HG03439 (cell line): Measurements from ENCODE around the gene TSPAN10.

Source experiments
- ATAC-seq: cut with Tn5 transposase; IDR thresholded peaks from one replicate; pipeline ENCODE4 v1.9.1; 2021; ENCODE audit warnings: mild to moderate bottlenecking, moderate library complexity; ENCODE audit not compliant: unreplicated experiment

Gene TSPAN10

DNA sequence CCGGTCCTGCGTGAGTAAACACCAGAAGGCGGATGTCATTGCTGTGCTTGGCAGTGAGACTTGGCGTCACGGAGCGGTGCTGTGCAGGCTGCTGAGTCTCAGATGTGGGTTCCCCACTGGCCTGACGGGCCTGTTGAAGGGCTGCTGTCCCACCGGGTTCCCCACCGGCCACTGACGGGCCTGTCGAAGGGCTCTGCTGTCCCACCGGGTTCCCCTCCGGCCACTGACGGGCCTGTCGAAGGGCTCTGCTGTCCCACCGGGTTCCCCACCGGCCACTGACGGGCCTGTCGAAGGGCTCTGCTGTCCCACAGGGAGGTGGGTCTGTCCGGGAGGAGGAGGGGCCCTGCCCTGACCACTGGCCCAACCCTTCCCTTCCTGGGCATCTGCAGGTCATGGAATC is 49.6 kb downstream of the TSPAN10 start:
- no peak for ATAC-seq

DNA sequence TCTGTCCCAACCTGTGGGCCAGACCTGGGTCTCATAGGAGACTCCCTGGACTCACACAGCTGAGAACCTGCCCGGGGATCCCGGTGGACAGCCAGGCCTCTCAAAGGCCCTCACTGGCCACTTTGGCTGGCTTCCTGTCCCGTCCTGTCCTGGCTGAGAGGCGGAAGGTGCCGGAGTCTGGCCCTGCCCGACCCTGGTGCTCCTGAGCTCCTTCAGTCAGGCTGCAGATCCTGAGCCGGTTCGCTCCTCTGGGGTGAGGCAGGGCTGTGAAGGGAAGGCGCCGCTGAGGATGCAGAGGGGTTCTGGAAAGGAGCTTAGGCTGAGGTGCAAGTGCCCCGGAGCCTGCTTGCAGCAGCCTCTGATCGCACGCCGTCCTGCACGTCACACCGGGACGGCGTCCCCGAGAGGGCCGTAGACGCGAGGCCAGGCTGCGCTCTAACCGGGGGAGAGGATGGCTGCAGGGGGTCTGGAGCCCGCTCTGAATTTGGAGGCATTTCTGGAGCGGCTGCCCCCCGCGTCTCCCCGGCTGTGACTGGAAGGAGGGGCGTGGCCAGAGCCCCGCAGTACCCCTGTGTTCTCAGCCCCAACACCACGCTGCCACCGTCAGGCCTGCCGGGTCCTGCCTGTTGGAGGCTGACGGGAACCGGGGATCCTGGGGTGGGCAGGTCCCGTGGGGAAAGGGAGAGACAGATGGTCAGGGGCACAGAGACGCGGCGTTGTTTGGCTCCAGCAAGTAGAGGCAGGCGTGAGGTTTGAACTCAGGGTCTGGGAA is 51.0 kb downstream of the TSPAN10 start:
- no peak for ATAC-seq

DNA sequence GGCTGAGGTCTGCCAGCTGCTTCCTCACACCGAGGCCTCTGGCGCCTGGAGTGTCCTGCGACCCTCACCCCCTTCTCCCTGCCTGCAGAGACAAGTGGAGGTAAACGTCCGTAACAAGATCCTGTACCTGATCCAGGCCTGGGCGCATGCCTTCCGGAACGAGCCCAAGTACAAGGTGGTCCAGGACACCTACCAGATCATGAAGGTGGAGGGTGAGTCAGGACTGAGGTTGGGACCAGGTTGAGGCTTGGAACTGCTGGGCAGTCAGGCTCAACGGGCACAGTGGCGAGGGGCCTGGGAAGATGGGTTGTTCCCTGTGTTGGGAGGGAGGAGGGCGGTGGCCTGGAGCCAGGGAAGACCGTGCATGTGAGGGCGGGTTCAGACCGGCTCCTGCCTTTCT is 51.6 kb downstream of the TSPAN10 start:
- ATAC-seq = no peak

DNA sequence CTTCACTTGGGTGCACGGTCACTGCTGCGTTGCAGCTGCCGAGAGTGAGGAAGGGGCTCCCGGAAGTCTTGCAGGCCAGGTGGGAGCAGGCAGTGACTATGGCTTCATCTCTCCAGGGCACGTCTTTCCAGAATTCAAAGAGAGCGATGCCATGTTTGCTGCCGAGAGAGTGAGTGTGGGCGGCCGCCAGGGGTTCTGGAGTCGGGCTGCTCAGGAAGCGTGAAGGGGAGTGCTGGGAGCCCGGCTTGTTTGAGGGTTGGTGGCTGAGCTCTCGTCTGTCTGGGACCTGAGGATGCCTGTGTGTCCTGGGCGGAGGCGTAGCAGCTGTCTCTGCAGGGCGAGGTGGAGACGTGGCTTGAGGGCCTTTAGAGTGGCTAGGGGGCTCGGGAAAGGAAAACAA is 53.1 kb downstream of the TSPAN10 start:
- no peak for ATAC-seq

DNA sequence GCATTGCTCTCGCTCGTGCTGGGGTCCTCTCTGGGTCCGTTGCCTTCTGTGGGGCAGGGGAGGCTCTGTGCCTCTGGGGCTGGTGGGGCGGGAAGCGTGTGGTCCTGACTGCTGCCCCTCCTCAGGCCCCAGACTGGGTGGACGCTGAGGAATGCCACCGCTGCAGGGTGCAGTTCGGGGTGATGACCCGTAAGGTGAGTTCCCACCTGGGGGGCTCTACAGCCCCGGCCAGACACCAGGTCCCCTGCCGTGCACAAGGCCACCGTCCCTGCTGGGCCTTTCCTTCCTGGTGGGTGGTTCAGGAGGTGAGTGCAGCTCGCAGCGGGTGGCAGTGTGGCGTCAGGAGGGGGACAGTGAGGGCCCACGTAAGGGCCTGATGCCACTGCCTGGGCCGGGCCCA is 53.6 kb downstream of the TSPAN10 start:
- ATAC-seq = no peak

DNA sequence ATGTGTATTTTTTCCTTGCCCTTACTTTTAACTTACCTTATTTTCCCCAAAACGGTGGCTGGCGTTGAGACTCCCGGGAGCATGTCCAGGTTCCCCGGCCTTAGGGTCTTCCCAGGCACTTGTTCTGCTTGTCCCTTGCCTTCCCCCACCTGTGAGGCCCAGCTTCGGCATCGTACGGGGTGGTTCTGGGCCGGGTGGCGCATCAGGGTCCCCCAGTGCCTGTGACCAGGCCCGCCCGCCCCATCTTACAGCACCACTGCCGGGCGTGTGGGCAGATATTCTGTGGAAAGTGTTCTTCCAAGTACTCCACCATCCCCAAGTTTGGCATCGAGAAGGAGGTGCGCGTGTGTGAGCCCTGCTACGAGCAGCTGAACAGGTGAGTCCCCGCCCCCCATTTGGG is 54.2 kb downstream of the TSPAN10 start:
- no peak for ATAC-seq

DNA sequence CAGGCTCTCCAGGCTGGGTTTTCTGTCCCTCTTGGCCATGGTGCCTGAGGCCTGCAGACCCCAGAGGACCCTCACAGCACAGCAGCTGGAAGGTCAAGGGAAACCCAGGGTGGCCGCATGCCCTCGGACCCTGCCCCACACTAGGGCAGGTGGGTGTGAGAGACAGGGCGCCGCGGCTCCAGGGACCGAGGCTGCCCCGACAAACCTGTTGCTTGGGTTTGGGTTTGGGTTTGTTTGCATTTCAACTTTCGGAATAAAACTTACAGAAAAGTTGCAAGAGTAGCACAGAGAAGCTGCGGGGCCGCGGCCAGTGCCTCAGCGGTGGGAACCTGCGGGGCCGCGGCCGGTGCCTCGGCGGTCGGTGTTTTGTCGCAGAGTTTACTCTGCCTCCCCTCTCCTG is 54.6 kb downstream of the TSPAN10 start:
- ATAC-seq = no peak

DNA sequence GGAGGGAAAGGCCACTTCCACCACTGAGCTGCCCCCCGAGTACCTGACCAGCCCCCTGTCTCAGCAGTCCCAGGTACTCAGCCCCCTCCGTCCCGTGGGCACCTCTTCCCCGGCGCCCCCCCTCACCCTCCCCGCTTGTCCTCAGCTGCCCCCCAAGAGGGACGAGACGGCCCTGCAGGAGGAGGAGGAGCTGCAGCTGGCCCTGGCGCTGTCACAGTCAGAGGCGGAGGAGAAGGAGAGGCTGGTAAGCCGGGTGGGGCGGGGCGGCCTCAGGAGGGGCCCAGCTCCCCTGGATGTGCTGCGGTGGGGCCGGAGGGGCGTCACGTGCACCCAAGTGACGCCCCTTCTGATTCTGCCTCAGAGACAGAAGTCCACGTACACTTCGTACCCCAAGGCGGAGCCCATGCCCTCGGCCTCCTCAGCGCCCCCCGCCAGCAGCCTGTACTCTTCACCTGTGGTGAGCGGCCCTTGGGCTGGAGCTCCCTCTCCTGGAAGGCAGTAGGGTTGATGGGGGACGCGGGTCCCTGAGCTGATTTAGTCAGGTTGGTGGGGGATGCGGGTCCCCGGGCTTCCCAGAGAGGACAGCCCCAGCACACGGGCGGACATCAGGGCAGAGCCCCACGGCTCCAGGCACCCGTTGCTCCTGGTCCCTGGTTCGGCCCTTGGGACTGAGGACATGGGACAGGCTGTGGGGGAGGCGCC is 56.7 kb downstream of the TSPAN10 start:
- ATAC-seq = no peak

DNA sequence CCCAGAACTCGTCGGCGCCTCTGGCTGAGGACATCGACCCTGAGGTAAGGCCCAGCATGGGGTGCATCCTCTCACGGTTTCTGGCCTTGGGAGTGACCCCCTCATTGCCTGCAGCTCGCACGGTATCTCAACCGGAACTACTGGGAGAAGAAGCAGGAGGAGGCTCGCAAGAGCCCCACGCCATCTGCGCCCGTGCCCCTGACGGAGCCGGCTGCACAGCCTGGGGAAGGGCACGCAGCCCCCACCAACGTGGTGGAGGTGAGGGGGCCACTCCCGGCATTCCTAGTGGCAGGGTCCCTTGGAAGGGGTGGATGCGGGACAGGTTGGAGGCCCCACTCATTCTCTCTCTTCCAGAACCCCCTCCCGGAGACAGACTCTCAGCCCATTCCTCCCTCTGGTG is 57.8 kb downstream of the TSPAN10 start:
- ATAC-seq = no peak

DNA sequence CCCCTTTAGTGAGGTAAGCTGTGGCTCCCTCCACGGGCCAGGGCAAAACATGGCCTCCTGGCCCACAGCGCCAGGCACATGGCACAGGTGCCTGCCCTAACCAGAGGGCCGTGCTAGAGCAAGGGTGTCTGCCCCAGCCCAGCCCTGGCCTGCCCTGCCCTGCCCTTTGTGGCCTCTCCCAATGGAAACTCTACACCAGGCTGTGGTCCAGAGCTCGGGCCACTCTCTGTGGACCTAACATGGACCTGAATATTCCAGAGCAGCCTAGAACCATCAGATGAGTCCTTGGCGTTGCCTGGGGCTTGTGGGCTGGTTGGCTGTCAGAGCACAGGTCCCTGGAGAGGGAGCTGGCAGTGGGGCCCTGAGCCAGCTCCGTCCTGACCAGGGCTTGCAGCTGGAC is 58.2 kb downstream of the TSPAN10 start:
- ATAC-seq = no peak

DNA sequence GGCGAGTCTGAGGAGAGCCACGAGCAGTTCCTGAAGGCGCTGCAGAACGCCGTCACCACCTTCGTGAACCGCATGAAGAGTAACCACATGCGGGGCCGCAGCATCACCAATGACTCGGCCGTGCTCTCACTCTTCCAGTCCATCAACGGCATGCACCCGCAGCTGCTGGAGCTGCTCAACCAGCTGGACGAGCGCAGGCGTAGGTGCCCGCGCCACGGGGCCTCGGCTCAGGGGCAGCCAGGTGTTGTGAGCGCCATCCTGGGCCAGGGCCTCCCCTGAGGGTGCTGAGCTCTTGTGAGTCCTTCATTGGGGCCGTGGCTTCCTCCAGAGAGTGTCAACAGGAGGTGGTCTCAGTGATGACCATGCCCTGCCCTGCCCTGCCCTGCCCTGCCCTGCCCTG is 58.8 kb downstream of the TSPAN10 start:
- no peak for ATAC-seq

DNA sequence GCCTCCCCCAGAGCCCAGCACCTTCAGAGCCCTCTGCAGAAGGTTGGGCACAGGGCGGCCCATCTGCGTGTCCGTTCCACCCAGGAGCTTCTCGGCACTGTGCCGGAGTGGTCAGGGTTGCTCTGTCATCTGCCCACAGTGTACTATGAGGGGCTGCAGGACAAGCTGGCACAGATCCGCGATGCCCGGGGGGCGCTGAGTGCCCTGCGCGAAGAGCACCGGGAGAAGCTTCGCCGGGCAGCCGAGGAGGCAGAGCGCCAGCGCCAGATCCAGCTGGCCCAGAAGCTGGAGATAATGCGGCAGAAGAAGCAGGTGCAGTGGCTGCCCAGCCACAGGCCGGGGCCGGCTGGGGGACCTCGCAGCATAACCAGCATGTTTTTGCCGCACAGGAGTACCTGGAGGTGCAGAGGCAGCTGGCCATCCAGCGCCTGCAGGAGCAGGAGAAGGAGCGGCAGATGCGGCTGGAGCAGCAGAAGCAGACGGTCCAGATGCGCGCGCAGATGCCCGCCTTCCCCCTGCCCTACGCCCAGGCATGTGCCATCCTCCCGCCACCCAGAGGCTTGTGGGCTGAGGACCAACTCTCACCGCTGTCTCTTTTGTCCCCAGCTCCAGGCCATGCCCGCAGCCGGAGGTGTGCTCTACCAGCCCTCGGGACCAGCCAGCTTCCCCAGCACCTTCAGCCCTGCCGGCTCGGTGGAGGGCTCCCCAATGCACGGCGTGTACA is 59.4 kb downstream of the TSPAN10 start:
- no peak for ATAC-seq

DNA sequence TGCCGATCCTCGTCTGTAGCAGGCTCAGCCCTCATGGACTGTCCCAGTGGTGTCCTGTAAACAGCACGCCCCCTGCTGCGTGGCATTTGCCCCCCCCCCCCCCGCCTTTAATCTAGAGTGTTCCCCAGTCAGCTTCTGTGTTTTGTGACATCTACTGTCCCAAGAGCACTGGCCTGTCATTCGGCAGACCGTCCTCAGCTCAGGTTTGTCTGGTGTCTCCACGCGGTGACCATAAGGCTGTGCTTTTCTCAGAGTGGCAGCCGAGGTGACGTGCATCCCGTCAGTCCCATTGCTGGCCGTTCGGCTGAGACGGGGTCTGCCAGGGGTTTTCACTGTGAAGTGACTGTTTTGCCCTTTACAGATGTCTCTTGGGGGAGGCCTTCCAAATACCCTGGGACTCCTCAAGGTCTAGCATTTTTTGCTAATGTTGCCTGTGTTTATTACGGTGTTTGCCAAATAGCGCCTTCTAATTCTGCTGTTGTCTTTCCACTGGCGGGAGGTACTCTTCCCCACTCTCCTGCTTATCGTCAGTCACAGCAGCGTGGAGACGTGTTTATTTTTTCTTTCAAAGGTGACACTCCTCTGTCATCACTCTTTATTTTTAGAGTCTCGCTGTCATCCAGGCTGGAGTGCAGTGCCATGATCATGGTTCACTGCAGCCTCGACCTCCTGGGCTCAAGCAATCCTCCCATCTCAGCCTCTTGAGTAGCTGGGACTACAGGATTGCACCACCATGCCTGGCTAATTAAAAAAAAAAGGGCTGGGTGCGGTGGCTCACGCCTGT is 60.5 kb downstream of the TSPAN10 start:
- no peak for ATAC-seq
